HG03066 (cell line): ENCODE data around the gene HIF1AN.
"Not testable (repeated sequence)": the region's sequence is repeated elsewhere in the genome, so short reads cannot be mapped to it uniquely, and the experiment has no call there.

Experiments used
- ATAC-seq: cut with Tn5 transposase; IDR thresholded peaks from one replicate; pipeline ENCODE4 v1.9.1; 2021; ENCODE audit warnings: low read depth; ENCODE audit not compliant: unreplicated experiment

HIF1AN gene

DNA sequence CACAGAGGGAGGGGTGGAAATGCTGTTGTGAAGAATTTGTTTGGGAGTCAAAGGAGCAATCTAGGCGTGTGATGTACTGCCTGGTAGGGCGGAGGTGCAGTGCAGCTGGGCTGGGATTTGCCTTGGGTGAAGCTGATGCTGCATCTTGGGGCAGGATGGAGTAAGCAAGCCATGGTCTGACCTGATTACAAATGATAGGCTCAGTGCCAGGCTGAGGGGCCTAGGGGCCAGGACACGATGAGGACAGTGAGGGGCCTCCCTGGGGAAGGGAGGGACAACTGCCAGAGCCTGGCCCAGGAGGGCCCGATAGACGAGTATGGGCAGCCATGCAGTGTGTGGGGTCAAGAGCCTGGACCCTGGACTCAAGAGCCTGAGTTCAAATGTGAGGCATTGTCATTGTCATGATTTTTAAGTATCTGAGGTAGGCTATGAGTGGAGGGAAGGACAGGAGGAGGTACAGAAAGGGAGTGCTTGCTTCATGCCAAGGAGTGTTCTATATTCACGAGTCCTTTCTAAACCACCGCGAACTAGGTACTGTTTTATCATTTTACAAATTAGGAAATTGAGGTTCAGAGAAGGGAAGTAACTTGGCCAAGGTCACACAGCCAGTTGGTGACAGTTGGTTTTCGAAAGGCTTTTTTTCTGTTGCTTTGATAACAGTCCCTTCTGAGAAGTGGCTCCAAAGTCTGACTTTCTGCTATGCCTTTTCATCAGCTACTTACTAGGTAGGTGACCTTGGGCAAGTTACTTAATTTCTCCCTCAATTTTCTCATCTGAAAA lies 29.7 kb downstream of the HIF1AN start:
- ATAC-seq = no peak

- no peak for ATAC-seq
Measured at GRCh38 chr10:100566561-100566960, 30.8 kb downstream of the HIF1AN start.

DNA sequence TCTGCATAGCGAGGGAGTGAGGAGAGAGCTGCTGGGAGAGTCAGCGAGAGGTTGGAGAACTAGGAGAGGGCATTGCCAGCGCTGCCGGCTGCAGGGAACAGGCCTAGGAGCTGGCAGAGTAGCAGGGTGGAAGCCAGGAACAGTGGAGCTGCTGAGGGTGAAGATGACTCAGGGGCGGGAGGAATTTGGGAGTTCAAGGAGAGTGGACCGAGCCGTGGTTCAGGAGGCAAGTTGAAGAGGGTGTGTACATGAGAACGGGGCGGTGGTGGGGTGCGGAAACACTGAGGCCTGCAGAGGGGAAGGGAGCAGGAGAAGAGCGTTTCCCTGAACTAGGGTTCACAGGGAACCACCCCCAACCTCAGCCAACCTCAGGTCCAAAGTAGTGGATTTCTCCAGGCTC lies 31.5 kb downstream of the HIF1AN start:
- ATAC-seq = no peak

DNA sequence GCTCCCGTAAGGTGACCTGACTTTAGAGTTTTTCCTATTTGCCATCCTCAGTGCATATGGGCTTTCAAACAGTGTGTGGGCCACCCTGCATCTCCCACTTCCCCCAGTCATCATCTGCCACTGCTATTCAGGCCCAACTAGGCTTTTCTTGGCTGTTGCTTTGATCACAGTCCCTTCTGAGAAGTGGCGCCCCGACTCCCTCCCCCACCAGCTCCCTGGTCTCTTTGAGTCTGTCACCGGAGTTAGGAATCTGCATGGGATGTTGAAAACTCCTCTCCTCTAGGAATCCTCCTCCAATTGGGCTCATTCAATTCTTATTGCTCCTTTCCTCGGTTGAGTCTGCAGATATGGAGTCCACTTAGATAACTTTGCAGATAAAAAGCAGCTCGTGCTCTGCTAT lies 32.1 kb downstream of the HIF1AN start:
- ATAC-seq = no peak

GRCh38 chr10:100568912-100569311 lies 33.2 kb downstream of the HIF1AN start:
- ATAC-seq = no peak

GRCh38 chr10:100569687-100570481 lies 34.1 kb downstream of the HIF1AN start:
- no peak for ATAC-seq

DNA sequence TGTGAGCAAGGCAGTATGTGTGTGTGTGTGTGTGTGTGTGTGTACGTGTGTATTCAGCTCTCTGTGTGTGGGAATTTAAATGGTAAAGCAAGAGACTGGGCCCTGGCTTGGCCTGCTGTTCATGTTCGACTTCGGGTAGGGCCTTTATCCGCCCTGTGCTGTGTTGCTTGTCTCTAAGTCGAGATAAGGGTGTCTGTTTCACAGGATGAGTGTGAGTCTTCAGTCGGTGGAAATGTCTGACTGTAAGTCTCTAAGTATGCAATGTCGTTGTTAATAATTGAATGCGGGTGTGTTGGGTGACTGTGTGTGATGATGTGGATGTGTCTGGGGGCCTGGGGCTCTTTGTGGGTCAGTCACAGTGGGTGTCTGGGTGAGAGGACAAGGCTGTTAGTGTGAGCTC lies 34.8 kb downstream of the HIF1AN start:
- no peak for ATAC-seq

- ATAC-seq = no peak
Measured at GRCh38 chr10:100571084-100571856, 35.5 kb downstream of the HIF1AN start.

DNA sequence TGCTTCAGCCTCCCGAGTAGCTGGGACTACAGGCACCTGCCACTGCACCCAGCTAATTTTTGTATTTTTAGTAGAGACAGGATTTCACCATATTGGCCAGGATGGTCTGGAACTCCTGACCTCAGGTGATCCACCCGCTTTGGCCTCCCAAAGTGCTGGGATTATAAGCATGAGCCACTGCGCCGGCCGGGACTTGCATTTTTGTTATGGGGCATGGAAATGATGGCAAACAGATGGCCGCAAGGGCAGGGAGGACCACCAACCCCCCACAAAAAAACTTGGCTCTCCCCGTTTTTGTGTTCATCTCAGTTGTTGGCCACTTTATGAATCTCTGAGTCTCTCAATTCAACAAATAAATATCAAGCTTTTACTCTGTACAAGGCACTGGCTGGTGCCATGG lies 39.4 kb downstream of the HIF1AN start:
- not testable (repeated sequence) for ATAC-seq

- ATAC-seq = no peak
Measured at GRCh38 chr10:100575585-100576281, 40.0 kb downstream of the HIF1AN start.

GRCh38 chr10:100576282-100576635 lies 40.5 kb downstream of the HIF1AN start:
- ATAC-seq = no peak

- ATAC-seq = no peak
Measured at GRCh38 chr10:100579261-100580090, 43.7 kb downstream of the HIF1AN start.

DNA sequence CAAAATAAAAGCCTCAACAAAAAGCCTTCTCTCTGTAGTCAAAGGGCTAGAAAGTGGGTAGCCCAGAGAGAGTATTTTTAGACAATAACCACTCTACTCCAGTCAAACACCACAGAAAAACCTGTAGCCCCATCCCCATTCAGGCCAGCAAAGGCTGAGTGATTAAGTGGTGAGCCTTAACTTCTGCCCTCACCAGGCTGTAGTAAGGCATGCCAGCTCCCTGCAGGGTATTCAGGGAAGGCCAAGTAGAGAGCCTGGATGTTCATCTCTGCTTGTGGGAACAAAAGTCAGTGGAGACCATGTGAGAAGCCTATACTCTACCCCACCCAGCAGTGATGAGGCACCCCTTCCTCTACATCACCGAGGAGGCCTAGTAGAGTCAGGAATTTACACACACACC lies 51.2 kb downstream of the HIF1AN start:
- no peak for ATAC-seq

GRCh38 chr10:100598166-100598565 lies 62.4 kb downstream of the HIF1AN start:
- ATAC-seq = no peak

DNA sequence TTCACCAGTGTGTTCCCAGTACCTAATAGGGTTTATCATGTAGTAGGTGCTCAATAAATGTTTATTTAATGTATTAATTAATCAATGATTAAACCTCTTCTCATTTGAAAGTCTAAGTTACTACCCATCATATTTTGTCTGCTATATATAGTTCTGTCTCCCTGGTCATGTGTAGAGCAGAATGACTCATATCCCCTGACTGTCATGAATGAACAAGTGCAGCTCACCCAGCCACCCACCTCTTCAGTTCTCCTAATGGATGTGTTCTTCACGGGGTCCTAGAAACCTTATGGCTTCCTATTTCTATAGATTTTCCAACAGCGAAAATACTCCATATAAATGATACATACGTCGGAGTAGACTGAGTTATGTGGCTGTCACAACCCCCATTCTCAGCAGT lies 64.5 kb downstream of the HIF1AN start:
- no peak for ATAC-seq

DNA sequence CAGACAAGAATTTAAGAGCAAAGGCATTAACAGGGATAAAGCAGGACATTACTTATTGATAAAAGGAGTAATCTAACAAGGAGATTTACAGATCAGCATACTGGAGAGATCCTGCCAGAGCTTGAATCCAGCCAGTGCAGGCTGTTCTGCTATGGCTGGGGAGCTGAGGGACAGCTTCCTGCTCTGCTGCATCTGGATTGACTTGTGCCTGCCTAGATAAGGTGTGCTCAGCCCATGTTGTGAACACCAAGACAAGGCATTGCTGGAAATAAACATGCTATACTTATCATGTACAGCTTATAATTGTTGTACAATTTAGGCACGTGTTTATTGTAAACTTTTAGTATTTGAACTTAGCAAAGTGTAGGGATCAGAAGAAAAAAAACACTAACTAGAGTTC lies 71.7 kb downstream of the HIF1AN start:
- ATAC-seq = no peak
